H1 (cell line): ENCODE results near the gene CTIF. TPM values are rescaled to one million over a fixed set of nuclear protein-coding genes. Genes with fewer than 3 reads are reported as not detected.

Experiments used
- CTCF ChIA-PET: fragments of 300-600 bp; sonication (Branson Sonifier 250); formaldehyde crosslinking; loops from one replicate; lab custom pipeline; 2021; ENCODE audit not compliant: partially characterized antibody; lab: Charles Lee
- POLR2A ChIA-PET: fragments of 300-600 bp; sonication (Branson Sonifier 250); formaldehyde crosslinking; loops from one replicate; lab custom pipeline; 2021; ENCODE audit warnings: inconsistent platforms; ENCODE audit not compliant: partially characterized antibody; lab: Charles Lee
- DNase-seq, 2 experiments: peaks; one replicate each; pipeline versions ENCODE4 v3.0.0 to v3.0.0-alpha.2; 2010 to 2022; ENCODE audit warnings: low spot score in 2 of 2, low read depth in 1 of 2, mixed read lengths in 1 of 2
- FAIRE-seq: peaks from 2 replicates; lab custom pipeline; 2011; peaks lifted over from hg19 to GRCh38; lab: Jason Lieb, UNC
- H2AFZ ChIP-seq: 2 replicates; pipeline ENCODE4 v1.8.1; 2012; ENCODE audit warnings: low read length, inconsistent platforms
- H2AK5ac ChIP-seq: 2 replicates; pipeline ENCODE4 v1.6.1; 2013; ENCODE audit warnings: low read depth, low read length
- H2BK120ac ChIP-seq: replicated peaks from 2 replicates; pipeline ENCODE3; 2013; ENCODE audit warnings: low read depth, low read length, inconsistent platforms
- H2BK12ac ChIP-seq: 2 replicates; pipeline ENCODE4 v1.6.1; 2013; ENCODE audit warnings: low read depth, low read length
- H2BK15ac ChIP-seq: 2 replicates; pipeline ENCODE4 v1.6.1; 2013; ENCODE audit warnings: low read length
- H2BK20ac ChIP-seq: 2 replicates; pipeline ENCODE4 v1.6.1; 2013; ENCODE audit warnings: low read length
- H2BK5ac ChIP-seq: 2 replicates; pipeline ENCODE4 v1.6.1; 2013; ENCODE audit warnings: low read depth, low read length
- H3K14ac ChIP-seq: 2 replicates; pipeline ENCODE4 v1.6.1; 2013; ENCODE audit warnings: inconsistent platforms; ENCODE audit not compliant: insufficient read length
- H3K18ac ChIP-seq: 2 replicates; pipeline ENCODE4 v1.6.1; 2013; ENCODE audit warnings: low read length; ENCODE audit errors: extremely low read depth
- H3K23ac ChIP-seq: 2 replicates; pipeline ENCODE4 v1.6.1; 2013; ENCODE audit warnings: inconsistent platforms; ENCODE audit not compliant: insufficient read length
- H3K23me2 ChIP-seq: 2 replicates; pipeline ENCODE4 v1.6.1; 2013; ENCODE audit warnings: low read depth, low read length
- H3K27ac ChIP-seq: 2 replicates; pipeline ENCODE4 v1.6.1; 2011; ENCODE audit warnings: low read depth, low read length, inconsistent platforms
- H3K27me3 ChIP-seq, 4 experiments: replicated peaks in 1 of 4; 1 replicate in 1 of 4; 2 replicates in 3 of 4; pipeline versions ENCODE4 v1.6.1 to v1.8.1; 2011 to 2013; ENCODE audit warnings: low read length in 3 of 4, mild to moderate bottlenecking in 3 of 4, inconsistent platforms in 2 of 4, mixed read lengths in 2 of 4, moderate library complexity in 1 of 4; ENCODE audit not compliant: control insufficient read depth in 3 of 4, insufficient read depth in 3 of 4; ENCODE audit errors: extremely low read depth in 1 of 4
- H3K36me3 ChIP-seq, 4 experiments: 2 replicates each; pipeline versions ENCODE4 v1.6.1 to v1.8.1; 2011 to 2013; ENCODE audit warnings: mild to moderate bottlenecking in 4 of 4, low read length in 3 of 4, moderate library complexity in 2 of 4, control low read depth in 1 of 4, inconsistent platforms in 1 of 4; ENCODE audit not compliant: insufficient read depth in 4 of 4, control insufficient read depth in 2 of 4
- H3K4ac ChIP-seq: replicated peaks from 2 replicates; pipeline ENCODE3; 2013; ENCODE audit warnings: low read length, low read depth, mixed read lengths, inconsistent platforms; ENCODE audit not compliant: insufficient read length
- H3K4me1 ChIP-seq, 4 experiments: replicated peaks in 1 of 4; 1 replicate in 1 of 4; 2 replicates in 3 of 4; pipeline versions ENCODE4 v1.6.1 to v1.8.1; 2011 to 2013; ENCODE audit warnings: low read length in 3 of 4, inconsistent platforms in 2 of 4, mixed read lengths in 1 of 4; ENCODE audit not compliant: insufficient read depth in 4 of 4, control insufficient read depth in 3 of 4
- H3K4me2 ChIP-seq, 2 experiments: 2 replicates each; pipeline versions ENCODE4 v1.6.1 to v1.8.1; 2011 to 2013; ENCODE audit warnings: low read depth in 2 of 2, low read length in 2 of 2, control low read depth in 1 of 2, inconsistent platforms in 1 of 2, mild to moderate bottlenecking in 1 of 2; ENCODE audit not compliant: insufficient read depth in 1 of 2
- H3K4me3 ChIP-seq, 4 experiments: fragments of 200-600, 300-600 bp in 1 of 4; sonication (generic), shearing (Covaris generic), sonication (Bioruptor Twin) in 1 of 4; 2 replicates each; pipeline versions ENCODE4 v1.5.1 to v1.8.1; 2011 to 2016; ENCODE audit warnings: low read length in 4 of 4, low read depth in 3 of 4, control low read depth in 2 of 4, inconsistent platforms in 2 of 4, mild to moderate bottlenecking in 2 of 4, mixed read lengths in 1 of 4, moderate library complexity in 1 of 4; ENCODE audit not compliant: insufficient read depth in 2 of 4; ENCODE audit errors: extremely low read depth in 1 of 4
- H3K56ac ChIP-seq: replicated peaks from 2 replicates; pipeline ENCODE3; 2013; ENCODE audit warnings: low read depth, mild to moderate bottlenecking, mixed read lengths, low read length, inconsistent platforms; ENCODE audit not compliant: insufficient read length
- H3K79me1 ChIP-seq: 2 replicates; pipeline ENCODE4 v1.6.1; 2013; ENCODE audit warnings: low read depth, low read length, control low read depth
- H3K79me2 ChIP-seq, 2 experiments: 2 replicates each; pipeline versions ENCODE4 v1.6.1 to v1.8.1; 2012 to 2013; ENCODE audit warnings: low read length in 2 of 2, mild to moderate bottlenecking in 2 of 2, inconsistent platforms in 1 of 2; ENCODE audit not compliant: insufficient read depth in 2 of 2, control insufficient read depth in 1 of 2
- H3K9ac ChIP-seq, 4 experiments: replicated peaks in 1 of 4; 1 replicate in 1 of 4; 2 replicates in 3 of 4; pipeline versions ENCODE4 v1.6.1 to v1.8.1; 2011 to 2013; ENCODE audit warnings: low read depth in 3 of 4, low read length in 3 of 4, control low read depth in 2 of 4, mild to moderate bottlenecking in 2 of 4, moderate library complexity in 2 of 4, inconsistent platforms in 1 of 4; ENCODE audit errors: extremely low read depth in 1 of 4
- H3K9me3 ChIP-seq, 2 experiments: 2 replicates each; pipeline versions ENCODE4 v1.6.1 to v1.8.1; 2012 to 2013; ENCODE audit warnings: mild to moderate bottlenecking in 2 of 2, moderate library complexity in 2 of 2, control low read depth in 1 of 2, inconsistent platforms in 1 of 2, low read depth in 1 of 2, low read length in 1 of 2, mixed read lengths in 1 of 2; ENCODE audit not compliant: insufficient read depth in 2 of 2
- H4K20me1 ChIP-seq, 2 experiments: replicated peaks in 1 of 2; 2 replicates each; pipeline versions ENCODE3 to v1.8.1; 2011 to 2013; ENCODE audit warnings: inconsistent platforms in 2 of 2, low read length in 2 of 2, mild to moderate bottlenecking in 1 of 2; ENCODE audit not compliant: insufficient read depth in 2 of 2, control insufficient read depth in 1 of 2
- H4K5ac ChIP-seq: 2 replicates; pipeline ENCODE4 v1.6.1; 2013; ENCODE audit warnings: low read length, low read depth, mixed read lengths, inconsistent platforms; ENCODE audit not compliant: insufficient read length
- H4K8ac ChIP-seq: 2 replicates; pipeline ENCODE4 v1.8.0; 2013; ENCODE audit warnings: mild to moderate bottlenecking, moderate library complexity, low read length, inconsistent platforms; ENCODE audit not compliant: insufficient read depth; ENCODE audit errors: extremely low read depth
- H4K91ac ChIP-seq: replicated peaks from 2 replicates; pipeline ENCODE3; 2013; ENCODE audit warnings: low read length, mixed read lengths, inconsistent platforms; ENCODE audit not compliant: insufficient read length
- ASH2L ChIP-seq: fragments of 200-600, 300-600 bp; sonication (generic); IDR thresholded peaks from one replicate; pipeline ENCODE4 v1.7.1; 2017; ENCODE audit warnings: low read length
- BRCA1 ChIP-seq: IDR thresholded peaks from 2 replicates; pipeline ENCODE4 v1.6.1; 2012; ENCODE audit warnings: low read depth, low read length, improper control_type of control experiment
- CREB1 ChIP-seq: IDR thresholded peaks from 2 replicates; pipeline ENCODE4 v1.6.1; 2012; ENCODE audit warnings: inconsistent platforms
- EGR1 ChIP-seq: IDR thresholded peaks from 2 replicates; pipeline ENCODE4 v1.6.1; 2011; ENCODE audit warnings: low read depth, low read length, borderline replicate concordance
- GTF2F1 ChIP-seq: IDR thresholded peaks from 2 replicates; pipeline ENCODE4 v1.6.1; 2012; ENCODE audit warnings: low read depth, low read length, improper control_type of control experiment, borderline replicate concordance
- RAD21 ChIP-seq, 2 experiments: IDR thresholded peaks in 1 of 2; conservative IDR thresholded peaks in 1 of 2; 2 replicates each; pipeline ENCODE4 v1.6.1; 2011; ENCODE audit warnings: low read depth in 2 of 2, low read length in 2 of 2, improper control_type of control experiment in 1 of 2, inconsistent platforms in 1 of 2, mild to moderate bottlenecking in 1 of 2, moderate library complexity in 1 of 2
- SIN3A ChIP-seq, 2 experiments: IDR thresholded peaks in 1 of 2; conservative IDR thresholded peaks in 1 of 2; 2 replicates each; pipeline ENCODE4 v1.6.1; 2011 to 2012; ENCODE audit warnings: low read length in 2 of 2, improper control_type of control experiment in 1 of 2, low read depth in 1 of 2, mild to moderate bottlenecking in 1 of 2
- TEAD4 ChIP-seq: IDR thresholded peaks from 2 replicates; pipeline ENCODE4 v1.6.1; 2012; ENCODE audit warnings: low read depth, low read length, inconsistent platforms, mixed read lengths
- YY1 ChIP-seq: IDR thresholded peaks from 2 replicates; pipeline ENCODE4 v1.6.1; 2011; ENCODE audit warnings: low read depth, mild to moderate bottlenecking, low read length
- WGBS, 2 experiments: shearing (Covaris generic) in 1 of 2; methylation state at CpG; one replicate each; pipeline versions ENCODE4 v1.1.6 to v1.1.7; 2013 to 2015; ENCODE audit warnings: low lambda C conversion rate in 2 of 2, mixed read lengths in 2 of 2, inconsistent platforms in 1 of 2, low coverage in 1 of 2, missing lambda C conversion rate in 1 of 2; ENCODE audit not compliant: insufficient replicate concordance in 2 of 2, insufficient coverage in 1 of 2, insufficient read length in 1 of 2; ENCODE audit errors: extremely low coverage in 1 of 2, missing lambda C conversion rate in 1 of 2; 5-methylcytosine and 5-hydroxymethylcytosine counted together
- polyA plus RNA-seq, 7 experiments: library from polyadenylated mRNA; depleted of rRNA in 3 of 7; stranded (reverse) in 5 of 7; unstranded in 2 of 7; fragments of >200 nt in 5 of 7; fragments of 200-250 nt in 2 of 7; gene quantifications; 1 replicate in 5 of 7; 2 replicates in 1 of 7; 4 replicates in 1 of 7; pipeline versions ENCODE4 v1.2.1 to v1.2.3, GENCODE V29; 2011 to 2013; ENCODE audit warnings: missing spikeins in 2 of 7, mixed read lengths in 2 of 7
- total RNA-seq: library from RNA; stranded (reverse); fragmentation: NEBNext Ultra II Directional; extraction: Animal tissue kit (Norgen Biotek cat#: 25700); gene quantifications from 2 replicates; pipeline ENCODE4 v1.2.1, GENCODE V29; 2021
- TF ChIP-seq, protein P1 (sequence below), 3 experiments: IDR thresholded peaks; 1 replicate in 2 of 3; 2 replicates in 1 of 3; pipeline versions ENCODE4 v1.5.1 to v1.6.1; 2011; ENCODE audit warnings: low read length in 3 of 3, mild to moderate bottlenecking in 3 of 3, inconsistent platforms in 2 of 3, low read depth in 1 of 3, moderate library complexity in 1 of 3; ENCODE audit not compliant: insufficient read depth in 1 of 3; ENCODE audit errors: control extremely low read depth in 1 of 3

Gene CTIF
- total and polyA plus RNA-seq, 2 of the 8 experiments (the other 6 are each of a cell fraction or from before 2014, with no cell fraction given): 9.0 to 17.8 TPM

GRCh38 chr18:48639772-48640432 is 101.1 kb downstream of the CTIF start:
- H3K4me1 ChIP-seq: peaks cover 3 to 8% (median 6%) of the 10 kb centered on the region in 4 experiments; a peak in 4 of 7 replicates
- no peaks in the 10 kb centered on the region for H3K79me2 ChIP-seq
- H3K9me3 ChIP-seq: no peaks in the 10 kb centered on the region
- H3K79me1 ChIP-seq: no peaks in the 10 kb centered on the region; the same call in 1 of the 2 replicates
- no peak for DNase-seq
- ChIA-PET POLR2A (no interaction called here), CTCF (interaction anchor here (0.7 to 7.2 kb wide), 32 partner anchors 9 to 359 kb away, joined by 3 to 72 read pairs (median 4); no protein-coding TSS in a partner anchor)
- no peaks in the 10 kb centered on the region; the same call in 1 of the 2 replicates for H3K23me2 ChIP-seq
- 0 out of 2 replicates have a peak overlapping the region, but pooled peaks have one; percentile 16 for H2AK5ac ChIP-seq
- H4K8ac ChIP-seq: no peak overlapping the region
- no peak overlapping the region for H3K14ac ChIP-seq
- peaks cover 0 to 6% of the 10 kb centered on the region in 2 experiments for H4K20me1 ChIP-seq
- no peak overlapping the region for H3K18ac ChIP-seq
- H2BK120ac ChIP-seq: no peak overlapping the region
- H2BK20ac ChIP-seq: no peak overlapping the region
- H3K36me3 ChIP-seq: no peaks in the 10 kb centered on the region
- H2BK15ac ChIP-seq: no peak overlapping the region
- no peak overlapping the region for H2BK12ac ChIP-seq
- no peak overlapping the region for H3K9ac ChIP-seq
- H4K5ac ChIP-seq: no peak overlapping the region
- H4K91ac ChIP-seq: no peak overlapping the region
- no peak overlapping the region for H3K56ac ChIP-seq
- no peak overlapping the region for H3K4me2 ChIP-seq
- no peak overlapping the region for H3K4ac ChIP-seq
- H3K23ac ChIP-seq: no peak overlapping the region
- no peak overlapping the region for H3K27ac ChIP-seq
- FAIRE-seq: no peak
- no peak overlapping the region for H3K4me3 ChIP-seq
- no peaks in the 10 kb centered on the region; a peak in 1 of 7 replicates for H3K27me3 ChIP-seq
- H2BK5ac ChIP-seq: no peak overlapping the region
- WGBS, 2 experiments: 86% methylated on average over 14 of the region's 14 CpGs; no CpG with 5 or more reads in 1 of the 2 experiments
- no peak overlapping the region for H2AFZ ChIP-seq
- TF ChIP-seq TEAD4 (no peak), EGR1 (0 out of 2 replicates have a peak, but pooled peaks have one; percentile 7), SIN3A (conservative IDR thresholded peaks at IDR 0.05 in 1 of 2, IDR thresholded peaks at IDR 0.05 in 1 of 2; ENCODE audit: low read depth in 1 of 2, low read length in 2 of 2) (no peak), RAD21 (IDR thresholded peaks at IDR 0.05 in 1 of 2, conservative IDR thresholded peaks at IDR 0.05 in 1 of 2; ENCODE audit: low read depth in 2 of 2, low read length in 2 of 2) (peak; percentile 60 to 71), BRCA1 (no peak), GTF2F1 (no peak), CREB1 (no peak), ASH2L (no peak), YY1 (no peak)
- TF ChIP-seq, protein P1, sequence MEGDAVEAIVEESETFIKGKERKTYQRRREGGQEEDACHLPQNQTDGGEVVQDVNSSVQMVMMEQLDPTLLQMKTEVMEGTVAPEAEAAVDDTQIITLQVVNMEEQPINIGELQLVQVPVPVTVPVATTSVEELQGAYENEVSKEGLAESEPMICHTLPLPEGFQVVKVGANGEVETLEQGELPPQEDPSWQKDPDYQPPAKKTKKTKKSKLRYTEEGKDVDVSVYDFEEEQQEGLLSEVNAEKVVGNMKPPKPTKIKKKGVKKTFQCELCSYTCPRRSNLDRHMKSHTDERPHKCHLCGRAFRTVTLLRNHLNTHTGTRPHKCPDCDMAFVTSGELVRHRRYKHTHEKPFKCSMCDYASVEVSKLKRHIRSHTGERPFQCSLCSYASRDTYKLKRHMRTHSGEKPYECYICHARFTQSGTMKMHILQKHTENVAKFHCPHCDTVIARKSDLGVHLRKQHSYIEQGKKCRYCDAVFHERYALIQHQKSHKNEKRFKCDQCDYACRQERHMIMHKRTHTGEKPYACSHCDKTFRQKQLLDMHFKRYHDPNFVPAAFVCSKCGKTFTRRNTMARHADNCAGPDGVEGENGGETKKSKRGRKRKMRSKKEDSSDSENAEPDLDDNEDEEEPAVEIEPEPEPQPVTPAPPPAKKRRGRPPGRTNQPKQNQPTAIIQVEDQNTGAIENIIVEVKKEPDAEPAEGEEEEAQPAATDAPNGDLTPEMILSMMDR (IDR thresholded peaks at IDR 0.05; ENCODE audit: control extremely low read depth in 1 of 3, insufficient read depth in 1 of 3, low read depth in 1 of 3, low read length in 3 of 3): peak; percentile 55 to 60 (median 60)
